HG02642 (cell line): ENCODE results near the gene TXNDC2.
"Not testable (repeated sequence)": the region's sequence is repeated elsewhere in the genome, so short reads cannot be mapped to it uniquely, and the experiment has no call there.

ENCODE experiments used
- ATAC-seq: cut with Tn5 transposase; IDR thresholded peaks from one replicate; pipeline ENCODE4 v1.9.1; 2021; ENCODE audit warnings: mild to moderate bottlenecking; ENCODE audit not compliant: unreplicated experiment, poor library complexity

TXNDC2 gene

DNA sequence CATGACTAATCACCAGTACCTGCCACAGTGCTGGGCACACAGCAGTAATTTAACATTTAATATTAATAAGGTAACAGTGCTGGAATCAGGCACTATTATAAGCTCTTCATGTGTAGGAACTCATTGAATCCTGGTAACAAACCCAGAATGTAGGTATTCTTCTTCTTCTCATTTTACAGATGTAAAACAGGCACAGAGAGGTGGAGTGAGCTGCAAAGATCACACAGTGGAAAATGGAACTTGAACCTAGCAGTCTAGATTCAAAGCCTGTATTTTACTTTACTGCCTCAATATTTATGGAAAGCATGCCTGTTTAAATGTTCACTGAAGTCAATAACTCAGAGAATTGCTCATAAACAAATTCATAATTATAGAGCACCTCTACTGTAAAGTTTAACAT lies 24.3 kb downstream of the TXNDC2 start:
- no peak for ATAC-seq

DNA sequence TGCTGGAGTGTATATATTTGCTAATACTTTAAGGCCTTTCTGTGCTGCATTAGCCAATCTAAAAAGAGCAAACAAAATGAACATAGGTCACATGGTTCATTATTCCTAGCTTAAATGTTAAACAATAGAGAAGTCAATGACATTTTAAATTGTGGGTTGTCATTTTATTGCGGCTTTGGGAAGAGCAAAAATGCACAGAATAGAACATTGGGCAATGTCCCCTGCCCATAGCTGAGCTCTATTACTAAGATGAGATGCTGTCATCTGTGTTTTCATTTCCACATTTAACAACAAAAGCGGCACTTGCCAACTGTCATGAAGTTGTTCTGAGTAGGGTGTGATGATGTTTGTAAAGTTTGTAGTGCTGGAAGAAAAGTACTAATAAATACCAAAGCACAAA lies 24.9 kb downstream of the TXNDC2 start:
- no peak for ATAC-seq

DNA sequence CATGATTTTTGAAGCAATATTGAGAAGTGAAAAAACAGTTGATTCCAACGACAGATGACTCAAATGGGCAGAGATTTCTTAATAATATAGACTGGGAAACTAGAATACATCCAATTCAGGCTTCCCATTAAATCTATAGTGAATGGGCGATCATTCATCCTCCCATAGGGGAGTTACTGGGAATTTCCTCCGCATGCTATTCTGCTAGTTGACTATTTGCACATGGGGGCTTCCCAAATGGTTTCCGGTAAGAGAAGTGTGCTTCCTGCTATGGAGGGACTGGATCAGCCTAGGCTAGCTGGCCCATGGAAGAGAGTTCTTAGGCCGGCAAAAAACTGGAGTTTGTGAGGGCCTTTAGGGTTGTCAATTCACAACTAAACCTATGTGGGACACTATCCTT lies 25.5 kb downstream of the TXNDC2 start:
- ATAC-seq, result no peak

DNA sequence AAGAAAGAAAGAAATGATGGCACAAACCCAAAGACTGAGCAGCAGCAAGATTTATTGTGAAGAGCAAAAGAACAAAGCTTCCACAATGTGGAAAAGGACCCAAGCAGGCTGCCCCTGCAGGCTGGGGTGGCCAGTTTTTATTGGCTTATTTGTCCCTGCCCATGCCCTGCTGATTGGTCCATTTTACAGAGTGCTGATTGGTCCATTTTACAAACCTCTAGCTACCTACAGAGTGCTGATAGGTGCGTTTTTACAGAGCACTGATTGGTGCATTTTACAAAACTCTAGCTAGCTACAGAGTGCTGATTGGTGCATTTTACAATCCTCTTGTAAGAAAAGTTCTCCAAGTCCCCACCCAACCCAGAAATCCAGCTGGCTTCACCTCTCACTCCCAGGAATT lies 26.5 kb downstream of the TXNDC2 start:
- not testable (repeated sequence) for ATAC-seq

DNA sequence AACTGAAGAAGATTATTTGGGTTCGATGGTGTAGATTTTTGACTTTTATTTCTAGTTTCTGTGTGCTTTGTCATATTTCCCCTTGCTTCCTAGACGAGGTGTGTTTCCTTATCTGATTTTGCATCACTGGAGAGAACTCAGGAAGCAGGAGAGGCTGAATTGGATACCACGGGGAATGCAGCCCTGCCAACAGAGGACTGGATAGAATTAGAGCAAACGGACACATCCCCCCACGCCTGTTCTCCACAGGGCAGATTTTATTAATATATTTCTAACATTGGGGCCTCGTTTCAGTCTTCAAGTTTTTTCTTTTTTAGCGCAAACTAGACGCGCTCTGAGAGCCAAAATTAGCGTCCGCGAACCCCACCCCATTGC lies 27.4 kb downstream of the TXNDC2 start:
- no peak for ATAC-seq

DNA sequence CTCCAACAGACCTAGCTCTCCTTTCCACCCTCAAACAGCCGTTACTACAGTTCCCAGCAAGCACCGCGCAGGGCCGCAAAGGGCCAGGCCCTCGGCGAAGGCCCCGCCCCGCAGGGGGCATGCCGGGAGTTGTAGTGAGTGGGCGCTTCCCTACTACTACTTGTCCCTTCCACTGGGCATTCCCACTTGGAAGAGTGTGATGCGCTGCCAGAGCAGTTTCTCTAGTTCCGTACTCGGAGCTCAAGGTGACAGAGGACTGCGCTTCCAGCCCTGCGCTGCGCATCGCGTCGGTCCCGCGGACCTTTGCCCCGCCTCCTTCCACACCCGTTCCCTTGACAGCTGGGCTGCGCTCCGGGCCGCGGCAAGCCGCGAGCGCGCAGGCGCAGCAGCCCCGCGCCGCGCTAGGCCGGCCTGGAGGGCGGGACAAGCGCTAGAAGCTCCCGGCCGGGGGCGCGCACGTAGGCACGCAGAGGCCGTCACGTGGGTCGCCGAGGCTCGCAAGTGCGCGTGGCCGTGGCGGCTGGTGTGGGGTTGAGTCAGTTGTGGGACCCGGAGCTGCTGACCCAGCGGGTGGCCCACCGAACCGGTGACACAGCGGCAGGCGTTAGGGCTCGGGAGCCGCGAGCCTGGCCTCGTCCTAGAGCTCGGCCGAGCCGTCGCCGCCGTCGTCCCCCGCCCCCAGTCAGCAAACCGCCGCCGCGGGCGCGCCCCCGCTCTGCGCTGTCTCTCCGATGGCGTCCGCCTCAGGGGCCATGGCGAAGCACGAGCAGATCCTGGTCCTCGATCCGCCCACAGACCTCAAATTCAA lies 28.0 kb downstream of the TXNDC2 start, which contains the start of gene VAPA:
TSS of gene VAPA (plus strand) at position 491 of the 808 bp plus-strand sequence. CDS start at position 732, 241 bp downstream.
- ATAC-seq, result peak; percentile 86

DNA sequence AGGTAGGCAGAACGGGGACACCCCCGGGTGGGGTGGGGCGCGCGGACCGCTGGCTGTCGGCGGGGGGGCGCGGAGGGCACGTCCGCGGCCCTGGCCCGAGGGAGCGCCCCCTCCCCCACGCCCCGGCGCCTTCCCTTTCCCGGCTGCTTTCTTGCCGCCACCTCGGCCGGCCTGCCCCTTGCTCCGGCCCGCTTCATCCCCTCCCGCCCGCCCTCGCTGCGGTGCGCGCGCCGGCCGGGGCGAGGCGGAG lies 28.5 kb downstream of the TXNDC2 start:
- ATAC-seq, result peak; percentile 21

DNA sequence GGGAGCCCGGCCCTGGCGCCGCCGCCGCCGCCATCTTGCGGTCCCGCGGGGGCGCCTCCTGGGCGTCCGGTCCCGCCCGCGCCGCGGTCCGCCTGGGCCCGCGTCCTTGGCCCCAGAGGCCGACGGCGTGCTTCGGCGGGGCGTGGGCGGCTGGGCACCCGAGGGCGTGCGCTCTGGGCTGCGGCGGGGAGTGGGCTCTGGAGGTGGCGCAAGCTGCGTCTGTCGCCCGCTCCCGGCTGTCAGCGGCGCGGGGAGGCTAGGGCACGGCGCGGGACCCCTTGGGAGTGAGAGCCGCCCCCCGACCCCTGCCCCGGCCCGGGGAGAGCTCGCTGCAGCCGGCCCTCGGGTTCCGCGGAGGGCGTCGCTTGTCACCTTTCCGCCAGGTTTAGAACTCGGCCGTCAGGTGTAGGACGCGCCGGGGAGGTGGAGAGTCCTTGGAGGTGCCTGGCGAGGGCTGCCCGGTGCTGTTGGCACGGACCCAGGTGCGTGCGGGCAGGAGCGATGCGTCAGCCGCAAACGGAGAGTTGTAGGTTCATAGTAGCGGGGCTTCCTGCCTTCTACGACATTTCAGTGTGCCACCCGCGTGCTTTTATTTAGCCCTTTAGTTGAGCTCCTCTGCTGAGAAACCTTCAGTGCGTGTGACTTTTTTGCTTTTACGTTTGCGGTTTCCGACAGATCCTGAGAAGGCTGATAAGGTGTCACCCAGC lies 29.0 kb downstream of the TXNDC2 start:
- peak; percentile 32 for ATAC-seq

DNA sequence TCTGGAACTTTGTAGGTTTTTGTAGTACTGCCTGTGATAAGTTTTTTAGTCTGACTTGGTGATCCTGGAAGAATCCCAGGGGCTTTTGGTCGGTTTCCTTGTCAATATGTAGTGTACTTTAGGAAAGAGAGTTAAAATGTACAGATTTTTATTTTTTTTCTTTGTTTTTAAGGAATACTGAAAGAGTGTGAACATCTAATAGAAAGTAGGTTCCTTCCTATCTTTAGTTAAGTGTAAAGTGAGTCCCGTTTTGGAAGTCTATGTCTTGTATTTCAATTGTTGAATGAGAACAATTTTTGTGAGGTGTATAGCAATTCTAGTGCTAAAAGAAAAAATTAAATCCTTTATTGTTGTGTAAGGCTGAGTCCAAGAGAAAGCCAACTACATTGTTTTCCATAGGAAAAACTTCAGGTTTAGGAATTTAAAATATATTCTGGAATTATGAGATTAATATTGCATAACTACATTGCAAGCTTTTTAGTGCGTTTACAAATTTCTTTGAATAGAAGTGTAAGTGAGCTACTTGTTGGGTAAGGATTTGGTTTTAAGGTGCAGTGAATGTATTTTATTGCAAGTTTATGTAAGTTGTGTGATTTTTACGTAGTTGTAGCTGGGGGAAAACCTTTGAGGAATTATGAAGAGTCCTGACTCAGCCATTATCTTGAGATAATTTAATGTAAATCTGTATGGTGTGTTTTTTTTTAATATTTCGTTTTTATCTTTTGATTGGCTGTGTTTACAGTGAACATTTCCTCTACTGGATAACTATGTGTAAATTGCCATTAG lies 29.7 kb downstream of the TXNDC2 start:
- no peak for ATAC-seq

DNA sequence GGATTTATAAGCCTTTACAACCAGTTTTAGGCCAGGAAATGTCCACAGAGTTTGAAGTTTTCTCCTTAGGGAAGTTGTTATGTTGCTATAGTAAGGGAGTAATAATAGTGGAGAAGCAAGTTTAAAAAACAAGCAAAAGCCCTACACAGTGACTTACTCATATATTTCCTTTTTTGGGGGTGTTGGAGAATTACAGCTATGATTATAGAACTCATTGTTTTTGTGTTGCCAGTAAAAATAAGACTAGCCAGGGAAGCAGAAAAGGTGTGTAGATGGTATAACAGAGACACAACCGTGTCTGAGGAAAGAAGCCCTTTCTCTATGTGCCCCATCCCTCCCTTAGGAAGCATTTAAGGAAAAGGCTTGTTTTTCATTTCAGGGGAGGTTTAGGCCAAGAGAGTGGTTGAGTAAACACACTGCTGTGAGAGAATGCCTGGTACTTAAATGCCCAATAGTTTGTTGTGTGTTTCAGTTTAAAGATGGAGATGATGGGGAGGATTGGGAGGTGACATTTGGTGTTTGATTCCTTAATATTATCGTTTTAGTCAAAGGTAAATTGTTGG lies 30.4 kb downstream of the TXNDC2 start:
- ATAC-seq, result no peak

DNA sequence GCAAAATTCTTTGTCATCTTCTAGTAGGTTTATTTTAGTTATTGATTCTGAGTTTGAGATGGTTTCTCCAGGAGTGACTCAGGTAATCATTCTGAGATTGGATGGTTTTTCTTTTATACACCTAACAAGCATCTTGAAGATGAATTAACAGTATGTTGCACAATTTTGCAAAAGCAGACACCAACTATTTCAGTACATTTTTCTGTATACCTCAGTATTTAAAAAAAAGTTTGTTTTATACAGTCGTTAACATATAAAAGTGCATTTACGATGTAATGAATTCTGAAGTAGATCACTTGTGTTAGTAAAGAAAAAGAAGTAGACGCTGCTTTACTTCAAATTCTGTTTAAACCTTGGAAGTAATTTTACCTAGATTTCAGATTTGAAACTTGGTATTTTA lies 31.0 kb downstream of the TXNDC2 start:
- no peak for ATAC-seq

DNA sequence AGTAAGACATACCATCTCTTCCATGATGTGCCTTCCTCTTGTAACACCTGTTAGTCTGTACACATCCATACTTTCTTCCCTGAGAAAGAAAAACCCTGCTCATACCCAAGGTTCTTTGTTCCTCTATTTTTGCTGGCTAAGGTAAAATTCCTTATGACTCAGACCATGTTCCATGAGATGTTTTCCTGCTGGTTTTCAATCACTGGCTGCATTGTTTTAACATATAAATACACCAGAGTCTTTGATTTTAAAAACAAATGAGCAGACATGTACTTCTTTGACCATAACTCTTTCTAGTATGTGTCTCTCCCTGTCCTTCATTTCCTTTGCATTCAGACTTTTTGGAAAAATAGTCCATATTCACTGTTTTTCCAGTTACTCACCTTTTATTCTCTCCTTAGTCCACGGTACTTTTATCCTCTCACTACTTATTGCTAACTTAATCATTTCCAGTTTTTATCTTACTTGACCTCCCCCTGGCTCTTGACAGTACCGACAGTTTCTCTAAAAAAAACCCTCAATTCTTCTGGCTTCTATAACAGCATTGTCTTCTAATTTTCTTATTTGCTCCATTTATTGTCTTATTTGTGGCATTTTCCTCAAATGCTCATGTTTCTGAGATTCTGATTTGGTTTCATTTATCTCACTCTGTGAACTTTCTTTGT lies 32.4 kb downstream of the TXNDC2 start:
- ATAC-seq, result no peak

DNA sequence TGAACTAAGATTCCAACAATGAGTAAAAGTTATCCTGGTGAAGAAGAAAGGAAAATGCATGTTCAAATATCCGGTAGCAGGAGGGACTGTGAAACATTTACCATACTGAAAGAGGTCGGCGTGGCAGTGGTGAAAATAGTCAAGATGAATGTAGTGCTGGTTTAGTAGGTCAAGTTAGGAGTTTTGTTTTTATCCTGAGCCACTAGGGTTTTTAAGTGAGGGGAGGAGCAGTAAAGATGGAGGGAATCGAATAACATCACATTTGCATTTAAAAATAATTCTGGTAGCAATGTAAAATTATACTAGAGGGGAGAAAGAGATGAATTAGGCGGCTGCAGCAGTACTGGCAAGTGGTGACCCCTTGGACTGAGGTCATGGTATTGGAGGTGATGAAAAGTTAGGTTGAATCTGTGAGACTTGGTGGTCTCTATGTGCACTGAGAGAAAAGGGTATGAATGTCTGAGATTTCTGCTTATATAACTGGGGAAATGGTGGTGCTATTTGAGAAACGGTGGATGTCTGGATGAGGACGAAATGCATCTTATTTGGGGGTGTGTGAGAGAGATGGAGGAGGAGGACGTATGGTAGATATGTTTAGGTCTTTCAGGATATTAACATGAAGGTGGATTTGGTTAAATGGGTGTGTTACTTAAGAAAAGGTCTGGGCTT lies 33.9 kb downstream of the TXNDC2 start:
- ATAC-seq, result no peak

DNA sequence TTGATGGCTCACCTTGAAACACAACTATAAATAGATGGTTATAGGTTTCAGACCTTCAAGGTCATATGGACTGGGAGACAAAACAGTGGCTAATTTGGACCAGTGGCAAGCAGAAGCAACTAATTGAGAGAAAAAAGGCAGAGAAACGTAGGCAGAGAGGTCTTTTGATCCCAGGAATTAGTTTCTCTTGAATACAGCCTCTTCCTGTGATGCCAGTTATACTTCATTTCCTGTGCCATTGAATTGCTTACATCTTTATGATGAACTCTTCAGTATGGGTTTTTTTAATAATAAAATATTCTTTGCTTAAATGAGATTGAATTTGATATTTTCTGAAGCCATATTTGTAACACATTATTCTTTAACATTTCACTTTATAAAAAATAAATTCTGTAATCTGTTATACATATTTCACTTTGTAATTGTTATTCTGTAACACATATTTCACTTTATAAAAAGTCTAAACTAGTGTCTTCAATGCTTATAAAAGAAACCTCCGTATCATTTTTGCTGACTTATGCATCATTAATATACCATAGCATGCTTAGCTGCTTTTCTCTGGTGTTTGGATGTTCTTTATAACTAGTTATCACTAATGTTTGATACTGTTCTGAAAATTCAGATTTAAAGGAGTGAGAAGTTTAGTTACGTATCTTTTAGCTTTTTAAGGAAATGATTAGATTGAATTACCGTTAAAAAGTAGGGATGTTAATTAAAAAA lies 37.0 kb downstream of the TXNDC2 start:
- ATAC-seq, result no peak

DNA sequence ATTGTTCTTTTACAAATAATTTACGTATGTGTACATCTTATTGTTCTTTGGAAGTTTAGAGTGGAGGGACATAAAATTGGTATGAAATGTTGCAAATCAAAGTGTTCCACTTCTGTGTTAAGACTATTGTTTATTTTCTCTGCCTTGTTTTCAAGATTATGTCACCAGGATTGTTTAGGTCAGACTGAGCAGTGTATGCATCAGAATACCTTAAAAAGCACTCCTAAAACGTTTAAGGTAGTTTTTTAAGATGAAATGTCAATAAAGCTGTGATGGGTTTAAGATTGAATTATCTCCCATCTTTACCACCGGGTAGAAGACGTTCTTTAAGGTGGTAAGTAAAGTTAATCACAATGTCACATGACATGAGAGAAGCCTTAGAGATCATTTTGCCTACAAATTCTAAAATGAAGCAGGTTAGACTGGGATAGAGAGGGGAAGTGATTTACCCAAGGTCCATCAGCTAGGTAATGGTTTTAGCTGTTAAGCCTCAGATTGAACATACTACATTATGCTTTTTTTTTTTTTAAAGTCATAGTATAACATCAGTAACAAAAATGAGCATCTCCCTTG lies 38.7 kb downstream of the TXNDC2 start:
- ATAC-seq, result no peak

DNA sequence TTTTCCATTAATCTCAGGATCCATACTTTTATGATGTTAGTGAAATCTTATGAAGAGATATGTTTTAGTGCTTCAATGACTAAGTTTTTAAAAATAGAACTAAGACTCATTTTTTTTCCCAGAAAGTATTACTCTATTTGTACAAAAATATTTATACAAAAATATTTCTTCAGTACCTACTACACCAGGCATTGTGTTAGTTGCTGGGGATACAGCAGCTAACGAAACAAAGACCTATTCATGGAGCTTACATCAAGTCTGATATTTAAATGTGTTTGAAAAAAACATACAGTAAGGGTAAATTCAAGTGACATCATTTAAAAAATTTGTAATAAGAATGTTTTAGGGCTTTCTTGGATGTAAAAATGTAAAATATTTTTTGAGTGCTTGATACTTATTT lies 39.6 kb downstream of the TXNDC2 start:
- no peak for ATAC-seq

DNA sequence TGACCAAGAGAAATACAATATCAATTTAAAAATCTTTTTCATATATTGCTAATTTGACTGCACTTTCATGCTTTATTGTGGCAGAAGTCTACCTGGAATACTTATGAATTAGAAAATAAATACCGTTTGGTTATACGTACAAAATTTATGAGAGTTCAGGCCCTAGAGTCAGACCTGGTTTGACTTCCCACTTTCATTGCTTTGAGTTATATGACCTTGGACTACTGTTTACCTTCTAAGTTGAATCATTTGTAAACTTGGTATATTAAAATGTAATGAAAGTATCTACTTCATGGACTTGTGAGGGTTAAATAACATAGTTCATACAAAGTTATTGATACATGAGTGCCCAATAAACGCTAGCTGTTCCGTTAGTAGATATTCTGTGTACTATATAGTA lies 40.0 kb downstream of the TXNDC2 start:
- no peak for ATAC-seq

DNA sequence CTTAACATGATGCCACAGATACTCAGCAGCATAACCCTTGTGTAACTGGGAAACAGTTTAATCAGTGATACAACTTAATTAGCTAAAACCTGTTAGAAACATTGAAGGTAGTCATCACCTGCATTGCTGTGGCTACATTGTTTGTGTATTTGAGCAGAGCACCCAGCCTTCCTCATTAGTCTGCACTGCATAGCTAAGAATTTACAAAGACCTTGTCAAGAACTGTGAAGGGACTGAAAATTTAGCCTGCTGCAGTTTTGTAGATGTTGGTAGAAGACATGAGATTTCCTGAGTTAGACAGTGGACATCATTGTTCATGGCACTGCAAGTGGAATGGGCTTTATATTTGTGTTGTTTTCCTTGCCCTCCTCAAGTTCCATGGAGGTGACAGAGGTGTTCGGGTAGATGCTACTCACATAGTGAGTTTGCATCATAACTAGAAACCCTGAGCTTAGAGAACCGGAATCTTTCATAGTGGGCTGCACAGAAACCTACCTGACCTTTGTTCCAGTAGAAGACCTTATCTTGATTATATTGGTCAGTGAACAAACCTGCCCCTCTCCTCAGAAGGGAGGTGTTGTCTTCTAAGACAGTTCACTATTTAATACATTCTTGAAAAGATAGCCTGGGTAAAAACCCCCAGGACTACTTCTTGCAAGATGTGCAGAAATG lies 40.6 kb downstream of the TXNDC2 start:
- no peak for ATAC-seq
